Naive thymus-derived CD8-positive, alpha-beta T cell (primary cell): ENCODE measurements around the gene TRAF3. TPM values are rescaled to one million over a fixed set of nuclear protein-coding genes. Genes with fewer than 3 reads are reported as not detected.

ENCODE experiments used
- ATAC-seq, 2 donors: fragments of 150-1000 bp; cut with Tn5 transposase in 1 of 2; sonication (Bioruptor Pico), chemical (Tn5 transposase) in 1 of 2; 1 replicate in 1 of 2; 2 replicates in 1 of 2; pipeline ENCODE4 v1.10.0; 2021; ENCODE audit warnings: mild to moderate bottlenecking in 2 of 2, moderate library complexity in 2 of 2
- POLR2A ChIA-PET: fragments of 350-600 bp; sonication (Branson Sonifier 250); formaldehyde crosslinking; loops from one replicate; lab custom pipeline; 2021; ENCODE audit warnings: antibody characterized with exemption; lab: Charles Lee
- DNase-seq, 10 donors: peaks; one replicate each; pipeline versions ENCODE4 v3.0.0 to v3.0.0-alpha.2; 2020 to 2022
- H3K27ac Mint-ChIP-seq, 10 donors: one replicate each; pipeline ENCODE4 v1.8.0; 2020 to 2022; ENCODE audit warnings: mild to moderate bottlenecking in 10 of 10, mixed read lengths in 10 of 10, moderate library complexity in 4 of 10, inconsistent platforms in 1 of 10
- H3K27me3 Mint-ChIP-seq, 5 donors: one replicate each; pipeline ENCODE4 v1.8.0; 2021 to 2022; ENCODE audit warnings: mixed read lengths in 5 of 5
- H3K36me3 Mint-ChIP-seq, 3 donors: one replicate each; pipeline ENCODE4 v1.8.0; 2020 to 2022; ENCODE audit warnings: mixed read lengths in 3 of 3, mild to moderate bottlenecking in 2 of 3, inconsistent platforms in 1 of 3
- H3K4me1 Mint-ChIP-seq, 4 donors: one replicate each; pipeline ENCODE4 v1.8.0; 2021 to 2022; ENCODE audit warnings: mixed read lengths in 4 of 4
- H3K4me3 Mint-ChIP-seq, 10 donors: one replicate each; pipeline ENCODE4 v1.8.0; 2020 to 2022; ENCODE audit warnings: mild to moderate bottlenecking in 10 of 10, mixed read lengths in 10 of 10, moderate library complexity in 6 of 10, inconsistent platforms in 1 of 10
- H3K9me3 Mint-ChIP-seq, 9 donors: one replicate each; pipeline ENCODE4 v1.8.0; 2020 to 2022; ENCODE audit warnings: mixed read lengths in 9 of 9, mild to moderate bottlenecking in 3 of 9, inconsistent platforms in 1 of 9, moderate library complexity in 1 of 9
- polyA plus RNA-seq, 3 donors: library from polyadenylated mRNA; unstranded; fragments of 300-500 nt; fragmentation: Illumina TruSeq; gene quantifications; one replicate each; pipeline ENCODE4 v1.2.3, GENCODE V29; 2021
- total RNA-seq, 8 experiments: library from RNA in 2 of 8; stranded (reverse) in 2 of 8; gene quantifications; one replicate each; pipeline ENCODE4 v1.2.3 and lab custom pipeline; 2021 to 2026

The TRAF3 gene
- total and polyA plus RNA-seq, 5 experiments from 2014 or later: 13.3 to 45.2 (median 18.5) TPM

- Mint-ChIP-seq H3K4me1 (peaks cover 3 to 24% (median 7%) of the 10 kb centered on the region in 4 donors), H3K4me3 (no peak overlapping the region), H3K27ac (peak overlapping the region in 1 of 10 donors; percentile 43), H3K9me3 (no peaks in the 10 kb centered on the region), H3K27me3 (no peaks in the 10 kb centered on the region), H3K36me3 (peaks cover 0 to 43% (median 12%) of the 10 kb centered on the region in 3 donors)
- DNase-seq (no peak), ATAC-seq (no peak)
- POLR2A ChIA-PET: no interaction called here
Observed at GRCh38 chr14:102906616-102907302, 129.5 kb downstream of the TRAF3 start.

GRCh38 chr14:102907303-102907844, 130.1 kb downstream of the TRAF3 start:
- POLR2A ChIA-PET: no interaction called here
- H3K4me1 Mint-ChIP-seq: peaks cover 0 to 18% (median 4%) of the 10 kb centered on the region in 4 donors
- H3K4me3 Mint-ChIP-seq: no peak overlapping the region
- DNase-seq (no peak), ATAC-seq (no peak)
- no peaks in the 10 kb centered on the region for H3K27me3 Mint-ChIP-seq
- no peak overlapping the region for H3K27ac Mint-ChIP-seq
- no peaks in the 10 kb centered on the region for H3K9me3 Mint-ChIP-seq
- H3K36me3 Mint-ChIP-seq: peaks cover 0 to 42% (median 12%) of the 10 kb centered on the region in 3 donors

- ATAC-seq (no peak), DNase-seq (no peak)
- no peaks in the 10 kb centered on the region for H3K9me3 Mint-ChIP-seq
- peak overlapping the region in 1 of 10 donors; percentile 61 for H3K27ac Mint-ChIP-seq
- peaks cover 0 to 38% (median 10%) of the 10 kb centered on the region in 3 donors for H3K36me3 Mint-ChIP-seq
- POLR2A ChIA-PET: no interaction called here
- H3K4me1 Mint-ChIP-seq: peaks cover 0 to 10% (median 1%) of the 10 kb centered on the region in 4 donors
- no peaks in the 10 kb centered on the region for H3K27me3 Mint-ChIP-seq
- H3K4me3 Mint-ChIP-seq: no peak overlapping the region
Observed at GRCh38 chr14:102907980-102908730, 130.9 kb downstream of the TRAF3 start.

- H3K4me3 Mint-ChIP-seq: no peak overlapping the region
- H3K4me1 Mint-ChIP-seq: peaks cover 0 to 4% (median 0%) of the 10 kb centered on the region in 4 donors
- POLR2A ChIA-PET: no interaction called here
- ATAC-seq: no peak
- peak overlapping the region in 4 of 10 donors; percentile 35 to 61 (median 50) for H3K27ac Mint-ChIP-seq
- DNase-seq: no peak
- peaks cover 0 to 32% (median 7%) of the 10 kb centered on the region in 3 donors for H3K36me3 Mint-ChIP-seq
- no peaks in the 10 kb centered on the region for H3K9me3 Mint-ChIP-seq
- no peaks in the 10 kb centered on the region for H3K27me3 Mint-ChIP-seq
Observed at GRCh38 chr14:102908766-102909455, 131.7 kb downstream of the TRAF3 start.

GRCh38 chr14:102909462-102909861, 132.2 kb downstream of the TRAF3 start:
- Mint-ChIP-seq H3K27ac (peak overlapping the region in 2 of 10 donors; percentile 19 to 35), H3K27me3 (no peaks in the 10 kb centered on the region), H3K36me3 (peaks cover 0 to 29% (median 7%) of the 10 kb centered on the region in 3 donors), H3K4me3 (no peak overlapping the region), H3K4me1 (peaks cover 0 to 4% (median 0%) of the 10 kb centered on the region in 4 donors), H3K9me3 (no peaks in the 10 kb centered on the region)
- POLR2A ChIA-PET: no interaction called here
- DNase-seq (no peak), ATAC-seq (no peak)

- DNase-seq (no peak), ATAC-seq (no peak)
- Mint-ChIP-seq H3K4me1 (peaks cover 0 to 4% (median 0%) of the 10 kb centered on the region in 4 donors), H3K4me3 (no peak overlapping the region), H3K27ac (peak overlapping the region in 4 of 10 donors; percentile 19 to 51 (median 34)), H3K9me3 (no peaks in the 10 kb centered on the region), H3K36me3 (peaks cover 0 to 28% (median 7%) of the 10 kb centered on the region in 3 donors), H3K27me3 (no peaks in the 10 kb centered on the region)
- POLR2A ChIA-PET: no interaction called here
Observed at GRCh38 chr14:102909911-102910310, 132.7 kb downstream of the TRAF3 start.

- Mint-ChIP-seq H3K27ac (peak overlapping the region in 3 of 10 donors; percentile 27 to 51 (median 41)), H3K9me3 (no peaks in the 10 kb centered on the region)
Observed at GRCh38 chr14:102910442-102910841, 133.2 kb downstream of the TRAF3 start.

GRCh38 chr14:102911541-102911951, 134.3 kb downstream of the TRAF3 start:
- POLR2A ChIA-PET: no interaction called here
- no peak for DNase-seq

More at GRCh38 chr14:102910442-102910841, 133.2 kb downstream of the TRAF3 start:
- ATAC-seq: no peak
- Mint-ChIP-seq H3K36me3 (peaks cover 0 to 24% (median 5%) of the 10 kb centered on the region in 3 donors), H3K4me1 (peaks cover 0 to 4% (median 0%) of the 10 kb centered on the region in 4 donors), H3K4me3 (no peak overlapping the region), H3K27me3 (no peaks in the 10 kb centered on the region)
- POLR2A ChIA-PET: no interaction called here
- DNase-seq: no peak

GRCh38 chr14:102911991-102912761, 134.9 kb downstream of the TRAF3 start:
- Mint-ChIP-seq H3K27ac (peak overlapping the region in 1 of 10 donors; percentile 80), H3K4me3 (no peak overlapping the region), H3K36me3 (peaks cover 0 to 11% (median 0%) of the 10 kb centered on the region in 3 donors), H3K27me3 (no peaks in the 10 kb centered on the region), H3K9me3 (no peaks in the 10 kb centered on the region), H3K4me1 (peaks cover 0 to 11% (median 0%) of the 10 kb centered on the region in 4 donors)
- no peak for DNase-seq
- ATAC-seq: no peak
- POLR2A ChIA-PET: no interaction called here

More at GRCh38 chr14:102911541-102911951, 134.3 kb downstream of the TRAF3 start:
- Mint-ChIP-seq H3K36me3 (peaks cover 0 to 16% (median 0%) of the 10 kb centered on the region in 3 donors), H3K27me3 (no peaks in the 10 kb centered on the region), H3K27ac (peak overlapping the region in 3 of 10 donors; percentile 50 to 71 (median 56)), H3K4me3 (no peak overlapping the region), H3K4me1 (peaks cover 0 to 10% (median 0%) of the 10 kb centered on the region in 4 donors), H3K9me3 (no peaks in the 10 kb centered on the region)
- ATAC-seq: no peak

- Mint-ChIP-seq H3K4me1 (peaks cover 0 to 9% (median 0%) of the 10 kb centered on the region in 4 donors), H3K9me3 (no peaks in the 10 kb centered on the region), H3K27me3 (no peaks in the 10 kb centered on the region), H3K27ac (peak overlapping the region in 1 of 10 donors; percentile 29), H3K36me3 (peaks cover 0 to 3% (median 0%) of the 10 kb centered on the region in 3 donors), H3K4me3 (no peak overlapping the region)
- POLR2A ChIA-PET: interaction anchor here (0.7 kb wide), 1 partner anchor 136 kb away, joined by 4 read pairs; the partner anchor contains the start of gene TRAF3
- ATAC-seq (no peak), DNase-seq (no peak)
Observed at GRCh38 chr14:102913341-102914211, 136.3 kb downstream of the TRAF3 start.
